GM18951 (cell line): ENCODE results near the gene NR1H3.

Source experiments
- POLR2A ChIP-seq: IDR thresholded peaks from 4 replicates; pipeline ENCODE4 v1.6.1; 2011; ENCODE audit warnings: mild to moderate bottlenecking; ENCODE audit not compliant: insufficient read length, insufficient read depth; ENCODE audit errors: extremely low read depth
- in situ Hi-C: fragments of 300-500 bp; cut with MboI; formaldehyde crosslinking; loops from one replicate; pipeline ENCODE4 v1.12.0; 2022; ENCODE audit warnings: low sequenced_read_pairs, mixed read lengths, inconsistent platforms; ENCODE audit not compliant: unreplicated experiment

Gene NR1H3

GRCh38 chr11:47280860-47281259, 23.1 kb downstream of the NR1H3 start:
- in situ Hi-C loops, result no loop called here
- no peak for TF ChIP-seq POLR2A

GRCh38 chr11:47282462-47282861, 24.7 kb downstream of the NR1H3 start:
- in situ Hi-C loops, result no loop called here
- no peak for TF ChIP-seq POLR2A

GRCh38 chr11:47284151-47284550, 26.4 kb downstream of the NR1H3 start:
- no peak for TF ChIP-seq POLR2A
- in situ Hi-C loops, result no loop called here

- in situ Hi-C loops, result no loop called here
- TF ChIP-seq POLR2A, result no peak
Measured at GRCh38 chr11:47285969-47286770, 28.4 kb downstream of the NR1H3 start.

- in situ Hi-C loops, result no loop called here
- TF ChIP-seq POLR2A, result no peak
Measured at GRCh38 chr11:47288066-47288465, 30.3 kb downstream of the NR1H3 start.

- no peak for TF ChIP-seq POLR2A
- in situ Hi-C loops, result no loop called here
Measured at GRCh38 chr11:47289856-47290255, 32.1 kb downstream of the NR1H3 start.

- in situ Hi-C loops, result no loop called here
- TF ChIP-seq POLR2A, result no peak
Measured at GRCh38 chr11:47295385-47295784, 37.6 kb downstream of the NR1H3 start.

- in situ Hi-C loops, result no loop called here
- TF ChIP-seq POLR2A, result no peak
Measured at GRCh38 chr11:47296045-47296444, 38.2 kb downstream of the NR1H3 start.

- in situ Hi-C loops, result no loop called here
- TF ChIP-seq POLR2A, result no peak
Measured at GRCh38 chr11:47299078-47299477, 41.3 kb downstream of the NR1H3 start.

GRCh38 chr11:47302853-47303252, 45.1 kb downstream of the NR1H3 start:
- TF ChIP-seq POLR2A, result no peak
- in situ Hi-C loops, result no loop called here

- in situ Hi-C loops, result no loop called here
- TF ChIP-seq POLR2A, result no peak
Measured at GRCh38 chr11:47305734-47306483, 48.1 kb downstream of the NR1H3 start.

GRCh38 chr11:47306484-47306844, 48.7 kb downstream of the NR1H3 start:
- no peak for TF ChIP-seq POLR2A
- in situ Hi-C loops, result no loop called here

- no peak for TF ChIP-seq POLR2A
- in situ Hi-C loops, result no loop called here
Measured at GRCh38 chr11:47308050-47308823, 50.4 kb downstream of the NR1H3 start.
